Ascending aorta (tissue), 2 donors: ENCODE results near the gene BCAR1. TPM values are rescaled to one million over a fixed set of nuclear protein-coding genes. Genes with fewer than 3 reads are reported as not detected.

Experiments used
- DNase-seq, 2 donors: peaks; one replicate each; pipeline ENCODE4 v3.0.0-alpha.2; 2019; ENCODE audit warnings: low spot score in 2 of 2
- H3K27ac ChIP-seq, 2 donors: fragments of 200-600 bp; sonication (generic); one replicate each; pipeline ENCODE4 v1.5.1; 2016 to 2017; ENCODE audit warnings: mild to moderate bottlenecking in 1 of 2
- H3K27me3 ChIP-seq: fragments of 200-600 bp; sonication (generic); one replicate; pipeline ENCODE4 v1.5.1; 2017
- H3K36me3 ChIP-seq, 2 donors: fragments of 200-600 bp; sonication (generic); one replicate each; pipeline ENCODE4 v1.5.1; 2016
- H3K4me1 ChIP-seq, 2 donors: fragments of 200-600 bp; sonication (generic); one replicate each; pipeline ENCODE4 v1.5.1; 2016 to 2017; ENCODE audit warnings: mild to moderate bottlenecking in 1 of 2
- H3K4me3 ChIP-seq, 2 donors: fragments of 200-600 bp; sonication (generic); one replicate each; pipeline ENCODE4 v1.5.1; 2016 to 2017; ENCODE audit warnings: mild to moderate bottlenecking in 1 of 2
- H3K9me3 ChIP-seq, 2 donors: fragments of 200-600 bp; sonication (generic); one replicate each; pipeline ENCODE4 v1.5.1; 2016
- intact Hi-C: fragments of 100-400 bp; cut with DNase I; formaldehyde crosslinking; loops from one replicate; pipeline ENCODE4 v1.15.1; 2023
- total RNA-seq: library from RNA; depleted of rRNA; stranded (reverse); fragments of >200 nt; gene quantifications from one replicate; pipeline ENCODE4 v1.1.0, GENCODE V29; 2016
- TF ChIP-seq, protein P1 (sequence below), 3 experiments: fragments of 200-600 bp in 2 of 3; fragments of 450-650 bp in 1 of 3; sonication (generic) in 2 of 3; IDR thresholded peaks; one replicate each; pipeline ENCODE4 v1.5.1; 2016 to 2019; ENCODE audit warnings: antibody characterized with exemption in 3 of 3, mild to moderate bottlenecking in 1 of 3, moderate library complexity in 1 of 3

BCAR1 gene
- total RNA-seq, 1 donor from 2014 or later, result 243 TPM

GRCh38 chr16:75260851-75261589, 9.6 kb upstream of the BCAR1 start:
- TF ChIP-seq, protein P1, sequence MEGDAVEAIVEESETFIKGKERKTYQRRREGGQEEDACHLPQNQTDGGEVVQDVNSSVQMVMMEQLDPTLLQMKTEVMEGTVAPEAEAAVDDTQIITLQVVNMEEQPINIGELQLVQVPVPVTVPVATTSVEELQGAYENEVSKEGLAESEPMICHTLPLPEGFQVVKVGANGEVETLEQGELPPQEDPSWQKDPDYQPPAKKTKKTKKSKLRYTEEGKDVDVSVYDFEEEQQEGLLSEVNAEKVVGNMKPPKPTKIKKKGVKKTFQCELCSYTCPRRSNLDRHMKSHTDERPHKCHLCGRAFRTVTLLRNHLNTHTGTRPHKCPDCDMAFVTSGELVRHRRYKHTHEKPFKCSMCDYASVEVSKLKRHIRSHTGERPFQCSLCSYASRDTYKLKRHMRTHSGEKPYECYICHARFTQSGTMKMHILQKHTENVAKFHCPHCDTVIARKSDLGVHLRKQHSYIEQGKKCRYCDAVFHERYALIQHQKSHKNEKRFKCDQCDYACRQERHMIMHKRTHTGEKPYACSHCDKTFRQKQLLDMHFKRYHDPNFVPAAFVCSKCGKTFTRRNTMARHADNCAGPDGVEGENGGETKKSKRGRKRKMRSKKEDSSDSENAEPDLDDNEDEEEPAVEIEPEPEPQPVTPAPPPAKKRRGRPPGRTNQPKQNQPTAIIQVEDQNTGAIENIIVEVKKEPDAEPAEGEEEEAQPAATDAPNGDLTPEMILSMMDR (IDR thresholded peaks at IDR 0.05), result no peak
- no peak for DNase-seq
- H3K27ac ChIP-seq, result peak overlapping the region; percentile 90 to 95
- H3K27me3 ChIP-seq, result no peaks in the 10 kb centered on the region
- no peaks in the 10 kb centered on the region for H3K9me3 ChIP-seq
- H3K4me1 ChIP-seq, result peaks cover 45 to 69% of the 10 kb centered on the region in 2 donors
- no peaks in the 10 kb centered on the region for H3K36me3 ChIP-seq
- H3K4me3 ChIP-seq, result peak overlapping the region in 1 of 2 donors; percentile 86
- intact Hi-C loops, result no loop called here

DNA sequence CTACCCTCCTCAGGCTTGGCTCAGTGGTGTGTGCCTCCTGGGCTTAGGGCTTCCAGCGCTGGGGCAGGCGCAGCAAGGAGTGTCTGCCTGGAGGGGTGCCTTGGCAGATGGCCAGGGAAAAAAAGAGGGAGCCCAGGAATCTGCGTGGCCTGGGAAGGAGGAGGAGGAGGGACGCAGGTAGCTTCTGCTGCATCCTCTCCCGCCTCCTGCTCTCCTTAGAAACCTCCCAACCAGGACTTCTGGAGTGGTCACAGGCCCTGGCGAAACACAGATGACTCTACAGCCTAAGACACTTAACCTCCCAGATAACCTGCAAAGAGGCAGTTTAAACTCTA, 7.3 kb upstream of the BCAR1 start:
- peak overlapping the region; percentile 15 to 94 for H3K27ac ChIP-seq

GRCh38 chr16:75257886-75258806, 6.7 kb upstream of the BCAR1 start:
- TF ChIP-seq, protein P1 (IDR thresholded peaks at IDR 0.05), result no peak
- Histone ChIP-seq H3K27me3 (no peaks in the 10 kb centered on the region), H3K4me3 (no peak overlapping the region), H3K9me3 (no peaks in the 10 kb centered on the region), H3K4me1 (peaks cover 54 to 94% of the 10 kb centered on the region in 2 donors), H3K27ac (peak overlapping the region; percentile 83 to 94), H3K36me3 (no peaks in the 10 kb centered on the region)
- no peak for DNase-seq
- intact Hi-C loops, result no loop called here

More for the DNA sequence above, 7.3 kb upstream of the BCAR1 start:
- Histone ChIP-seq H3K36me3 (no peaks in the 10 kb centered on the region), H3K4me3 (no peak overlapping the region), H3K4me1 (peaks cover 57 to 90% of the 10 kb centered on the region in 2 donors), H3K27me3 (no peaks in the 10 kb centered on the region), H3K9me3 (no peaks in the 10 kb centered on the region)
- no peak for DNase-seq
- TF ChIP-seq, protein P1 (IDR thresholded peaks at IDR 0.05), result no peak
- intact Hi-C loops, result no loop called here

- intact Hi-C loops, result no loop called here
- no peaks in the 10 kb centered on the region for H3K36me3 ChIP-seq
- H3K27me3 ChIP-seq, result no peaks in the 10 kb centered on the region
- TF ChIP-seq, protein P1 (IDR thresholded peaks at IDR 0.05), result no peak
- peak overlapping the region; percentile 20 to 41 for H3K4me3 ChIP-seq
- H3K9me3 ChIP-seq, result no peaks in the 10 kb centered on the region
- peak overlapping the region; percentile 83 to 94 for H3K27ac ChIP-seq
- peak in 1 of 2 donors; percentile 79 for DNase-seq
- H3K4me1 ChIP-seq, result peaks cover 54 to 94% of the 10 kb centered on the region in 2 donors
Observed at GRCh38 chr16:75256696-75257343, 5.4 kb upstream of the BCAR1 start.

DNA sequence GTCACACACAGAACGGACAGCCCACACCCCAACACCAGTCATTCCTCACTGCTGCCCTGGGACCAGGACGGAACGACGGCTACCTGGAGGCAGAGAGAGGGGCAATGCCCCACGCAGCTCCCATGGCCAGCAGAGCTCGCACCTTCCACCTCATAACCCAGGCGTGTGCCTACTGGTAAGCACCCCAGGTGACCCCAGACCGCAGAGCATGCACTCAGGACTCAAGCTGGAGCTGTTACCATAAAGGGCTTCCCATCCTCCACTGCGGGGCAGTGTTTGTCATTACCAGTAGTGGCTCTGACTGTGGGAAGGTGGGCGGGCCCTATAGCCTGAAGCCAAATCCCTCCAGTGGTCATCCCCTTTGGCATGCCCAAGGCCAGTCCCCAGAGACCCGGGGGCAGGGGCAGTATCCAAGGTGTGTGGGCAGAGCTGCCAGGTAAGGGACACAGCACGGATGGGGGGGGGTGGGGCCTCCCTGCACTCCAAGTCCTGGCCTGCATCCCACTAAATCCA, 4.7 kb upstream of the BCAR1 start:
- peak overlapping the region; percentile 83 to 94 for H3K27ac ChIP-seq
- no peaks in the 10 kb centered on the region for H3K36me3 ChIP-seq
- peaks cover 55 to 87% of the 10 kb centered on the region in 2 donors for H3K4me1 ChIP-seq
- TF ChIP-seq, protein P1 (IDR thresholded peaks at IDR 0.05), result no peak
- H3K27me3 ChIP-seq, result no peaks in the 10 kb centered on the region
- intact Hi-C loops, result no loop called here
- no peaks in the 10 kb centered on the region for H3K9me3 ChIP-seq
- peak in 1 of 2 donors; percentile 86 for DNase-seq
- H3K4me3 ChIP-seq, result peak overlapping the region in 1 of 2 donors; percentile 41
